Spleen (tissue), 11 donors: Measurements from ENCODE around the gene PRRC1. TPM values are rescaled to one million over a fixed set of nuclear protein-coding genes. Genes with fewer than 3 reads are reported as not detected.

ENCODE experiments used
- DNase-seq: peaks from one replicate; pipeline ENCODE4 v3.0.0-alpha.2; 2020
- H3K27ac ChIP-seq, 8 donors: fragments of 200-600 bp; sonication (generic) in 7 of 8; 1 replicate in 4 of 8; 2 replicates in 4 of 8; pipeline versions ENCODE4 v1.5.0 to v1.8.0; 2016 to 2021; ENCODE audit warnings: inconsistent platforms in 4 of 8, mild to moderate bottlenecking in 4 of 8, moderate library complexity in 1 of 8
- H3K27me3 ChIP-seq, 7 donors: fragments of 200-600 bp; sonication (generic) in 6 of 7; replicated peaks in 1 of 7; 1 replicate in 4 of 7; 2 replicates in 3 of 7; pipeline versions ENCODE4 v1.5.0 to v1.8.0; 2016 to 2021; ENCODE audit warnings: inconsistent platforms in 3 of 7, mild to moderate bottlenecking in 1 of 7
- H3K36me3 ChIP-seq, 6 donors: fragments of 200-600 bp; sonication (generic) in 5 of 6; 1 replicate in 4 of 6; 2 replicates in 2 of 6; pipeline versions ENCODE4 v1.5.0 to v1.8.0; 2016 to 2021; ENCODE audit warnings: inconsistent platforms in 2 of 6
- H3K4me1 ChIP-seq, 6 donors: fragments of 200-600 bp; sonication (generic) in 5 of 6; 1 replicate in 3 of 6; 2 replicates in 3 of 6; pipeline versions ENCODE4 v1.5.0 to v1.8.0; 2016 to 2021; ENCODE audit warnings: inconsistent platforms in 3 of 6
- H3K4me3 ChIP-seq, 8 donors: fragments of 200-600 bp; sonication (generic) in 7 of 8; 1 replicate in 4 of 8; 2 replicates in 4 of 8; pipeline versions ENCODE4 v1.5.0 to v1.8.0; 2016 to 2021; ENCODE audit warnings: inconsistent platforms in 4 of 8, mild to moderate bottlenecking in 4 of 8, moderate library complexity in 2 of 8
- H3K9me3 ChIP-seq, 8 donors: fragments of 200-600 bp; sonication (generic) in 7 of 8; 1 replicate in 4 of 8; 2 replicates in 4 of 8; pipeline versions ENCODE4 v1.5.0 to v1.8.0; 2016 to 2021; ENCODE audit warnings: inconsistent platforms in 4 of 8
- POLR2A ChIP-seq, 3 donors: fragments of 450-650 bp; IDR thresholded peaks; one replicate each; pipeline ENCODE4 v1.5.1; 2017; ENCODE audit warnings: antibody characterized with exemption in 3 of 3, mild to moderate bottlenecking in 1 of 3
- POLR2AphosphoS5 ChIP-seq, 3 donors: sonication (generic); formaldehyde crosslinking; IDR thresholded peaks; one replicate each; pipeline ENCODE4 v1.5.1; 2017; ENCODE audit warnings: antibody characterized with exemption in 3 of 3
- WGBS, 5 donors: extraction: QIAGEN DNeasy Blood & Tissue Kit in 3 of 5; methylation state at CpG; one replicate each; pipeline versions ENCODE4 v1.1.5 to v1.1.7; 2013 to 2018; 5-methylcytosine and 5-hydroxymethylcytosine counted together
- intact Hi-C: fragments of 100-400 bp; cut with DNase I; formaldehyde crosslinking; loops from one replicate; pipeline ENCODE4 v1.15.0; 2023; ENCODE audit warnings: low total_unique reads
- polyA plus RNA-seq, 3 donors: library from polyadenylated mRNA; stranded (reverse); fragments of 200-250 nt; gene quantifications; one replicate each; pipeline ENCODE4 v1.2.1, GENCODE V29; 2013
- total RNA-seq, 7 donors: library from RNA; depleted of rRNA in 3 of 7; stranded (reverse); fragments of >200 nt in 3 of 7; fragmentation: NEBNext Ultra II Directional in 4 of 7; extraction: Animal tissue kit (Norgen Biotek cat#: 25700) in 4 of 7; gene quantifications; one replicate each; pipeline versions ENCODE4 v1.1.0 to v1.2.1, GENCODE V29; 2016 to 2021
- TF ChIP-seq, protein P1 (sequence below), 11 experiments: fragments of 200-600 bp in 7 of 11; fragments of 450-650 bp in 4 of 11; sonication (generic) in 4 of 11; IDR thresholded peaks in 8 of 11; conservative IDR thresholded peaks in 3 of 11; 1 replicate in 7 of 11; 2 replicates in 4 of 11; pipeline versions ENCODE4 v1.4.0 to v1.8.0; 2016 to 2021; ENCODE audit warnings: antibody characterized with exemption in 11 of 11, inconsistent platforms in 4 of 11, mild to moderate bottlenecking in 1 of 11
- donor health status: healthy with polysubstance abuse.
- donor health status: DM: no; HTN: no; CAD: no; lungs with moderate emphysema.
- donor health status: DM: no; HTN: no; CAD: no.
- donor health status: Bipolar disorder and iron deficiency.
- donor health status: healthy.
- donor health status: DM: no; HTN: no; CAD: no.
- donor health status: DM: yes; HTN: yes; CAD: no.

The PRRC1 gene
- total and polyA plus RNA-seq, 10 donors: 11.9 to 45.9 (median 38.5) TPM

DNA sequence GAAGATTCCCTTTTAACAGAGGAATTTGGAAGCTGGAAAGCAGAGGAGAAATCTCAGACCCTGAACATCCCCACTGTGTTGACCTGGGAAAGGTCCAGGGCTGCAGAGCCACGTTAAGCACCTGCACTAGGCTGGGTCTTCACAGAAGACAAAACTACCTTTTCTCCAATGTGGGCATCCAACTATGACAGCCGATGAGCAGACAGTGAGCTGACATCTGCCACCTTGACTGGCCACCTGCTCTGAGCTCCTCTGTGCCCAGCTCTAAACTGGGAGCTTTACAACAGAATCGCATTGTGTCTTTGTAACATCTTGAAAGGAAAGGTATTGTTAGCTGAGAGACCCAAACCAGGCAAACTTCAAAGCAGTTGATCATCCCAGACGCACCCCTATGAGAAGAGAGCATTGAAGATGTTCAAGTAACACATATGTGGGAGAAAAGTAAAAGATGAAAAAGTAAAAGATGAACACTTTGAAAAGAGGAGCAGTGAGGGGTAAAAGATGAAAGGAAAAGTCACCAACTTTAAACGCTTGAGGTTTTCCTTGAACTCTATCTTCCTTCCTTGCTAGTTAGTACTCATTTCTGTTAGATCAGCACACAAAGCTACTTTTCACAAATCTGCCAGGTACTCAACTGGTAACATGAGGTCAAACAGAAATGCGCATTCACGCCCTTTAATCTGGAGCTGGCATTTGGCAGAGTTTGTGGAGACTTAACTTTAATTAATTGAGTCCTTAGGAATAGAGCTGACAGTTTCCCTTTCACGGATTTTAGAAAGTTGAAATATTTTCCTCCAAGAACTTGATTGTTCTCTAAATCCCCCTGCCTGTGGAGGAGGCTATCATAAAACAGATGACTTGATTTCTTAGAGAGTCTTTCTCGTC, 78.3 kb downstream of the PRRC1 start:
- no peak overlapping the region for H3K27ac ChIP-seq
- no peaks in the 10 kb centered on the region for H3K9me3 ChIP-seq
- TF ChIP-seq POLR2AphosphoS5 (IDR thresholded peaks at IDR 0.05): no peak
- TF ChIP-seq, protein P1, sequence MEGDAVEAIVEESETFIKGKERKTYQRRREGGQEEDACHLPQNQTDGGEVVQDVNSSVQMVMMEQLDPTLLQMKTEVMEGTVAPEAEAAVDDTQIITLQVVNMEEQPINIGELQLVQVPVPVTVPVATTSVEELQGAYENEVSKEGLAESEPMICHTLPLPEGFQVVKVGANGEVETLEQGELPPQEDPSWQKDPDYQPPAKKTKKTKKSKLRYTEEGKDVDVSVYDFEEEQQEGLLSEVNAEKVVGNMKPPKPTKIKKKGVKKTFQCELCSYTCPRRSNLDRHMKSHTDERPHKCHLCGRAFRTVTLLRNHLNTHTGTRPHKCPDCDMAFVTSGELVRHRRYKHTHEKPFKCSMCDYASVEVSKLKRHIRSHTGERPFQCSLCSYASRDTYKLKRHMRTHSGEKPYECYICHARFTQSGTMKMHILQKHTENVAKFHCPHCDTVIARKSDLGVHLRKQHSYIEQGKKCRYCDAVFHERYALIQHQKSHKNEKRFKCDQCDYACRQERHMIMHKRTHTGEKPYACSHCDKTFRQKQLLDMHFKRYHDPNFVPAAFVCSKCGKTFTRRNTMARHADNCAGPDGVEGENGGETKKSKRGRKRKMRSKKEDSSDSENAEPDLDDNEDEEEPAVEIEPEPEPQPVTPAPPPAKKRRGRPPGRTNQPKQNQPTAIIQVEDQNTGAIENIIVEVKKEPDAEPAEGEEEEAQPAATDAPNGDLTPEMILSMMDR (IDR thresholded peaks at IDR 0.05 in 8 of 11, conservative IDR thresholded peaks at IDR 0.05 in 3 of 11): no peak
- no peak for TF ChIP-seq POLR2A (IDR thresholded peaks at IDR 0.05)
- H3K4me3 ChIP-seq: no peak overlapping the region
- WGBS, 5 donors: 64 to 80% (median 75%) methylated on average over 9 of the region's 9 CpGs
- intact Hi-C loops: no loop called here
- no peaks in the 10 kb centered on the region for H3K4me1 ChIP-seq
- no peak for DNase-seq
- H3K36me3 ChIP-seq: no peaks in the 10 kb centered on the region
- no peaks in the 10 kb centered on the region for H3K27me3 ChIP-seq

DNA sequence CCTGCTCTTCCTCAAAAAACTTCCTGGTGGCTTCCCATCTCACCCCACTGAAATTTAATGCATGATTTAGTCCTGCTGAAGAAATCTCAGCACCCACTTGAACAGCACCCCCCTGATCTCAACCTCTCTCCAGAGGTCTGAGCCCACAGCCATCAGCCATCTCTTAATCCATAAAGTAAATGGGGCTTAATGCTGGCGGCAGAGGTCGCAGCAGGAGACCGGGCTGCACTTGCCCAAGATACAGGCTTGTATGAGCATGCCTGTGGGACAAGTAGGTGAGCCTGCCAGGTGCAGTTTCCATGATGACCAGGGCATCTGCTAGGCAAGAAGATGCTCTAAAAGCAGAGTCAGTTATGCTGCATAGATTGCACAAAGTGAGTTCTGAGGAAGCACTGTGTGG, 79.1 kb downstream of the PRRC1 start:
- no peak for DNase-seq
- intact Hi-C loops: no loop called here
- H3K9me3 ChIP-seq: no peaks in the 10 kb centered on the region
- 86 to 96% (median 90%) methylated on average over 3 of the region's 3 CpGs for WGBS, 5 donors
- H3K4me1 ChIP-seq: no peaks in the 10 kb centered on the region
- no peak overlapping the region for H3K27ac ChIP-seq
- H3K4me3 ChIP-seq: no peak overlapping the region
- no peaks in the 10 kb centered on the region for H3K36me3 ChIP-seq
- TF ChIP-seq, protein P1 (IDR thresholded peaks at IDR 0.05 in 8 of 11, conservative IDR thresholded peaks at IDR 0.05 in 3 of 11): no peak
- TF ChIP-seq POLR2A (IDR thresholded peaks at IDR 0.05) (no peak), POLR2AphosphoS5 (IDR thresholded peaks at IDR 0.05) (no peak)
- H3K27me3 ChIP-seq: no peaks in the 10 kb centered on the region

DNA sequence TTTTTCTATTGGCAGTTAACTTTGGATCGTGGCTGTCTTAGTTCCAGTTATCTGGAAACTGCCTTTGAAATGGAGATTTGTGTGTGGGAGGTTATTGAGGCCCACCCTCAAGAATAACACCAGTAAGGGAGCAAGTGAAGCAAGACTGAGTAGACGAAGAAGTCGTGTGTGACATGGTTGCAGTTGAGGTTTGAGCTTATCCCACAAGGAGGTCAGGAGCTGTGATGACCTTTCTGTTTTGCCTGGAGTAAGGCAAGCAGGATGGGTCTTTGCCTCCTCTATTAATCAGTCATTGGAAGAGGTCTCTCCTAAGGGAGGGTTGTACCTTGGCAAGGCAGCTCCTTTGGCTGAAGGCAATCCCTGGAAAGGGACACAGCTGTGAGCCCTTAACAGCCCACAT, 81.9 kb downstream of the PRRC1 start:
- DNase-seq: no peak
- no peak overlapping the region for H3K27ac ChIP-seq
- no peaks in the 10 kb centered on the region for H3K36me3 ChIP-seq
- no peak overlapping the region for H3K4me3 ChIP-seq
- WGBS, 5 donors: 67 to 86% (median 85%) methylated on average over 3 of the region's 3 CpGs
- intact Hi-C loops: no loop called here
- no peaks in the 10 kb centered on the region for H3K4me1 ChIP-seq
- no peaks in the 10 kb centered on the region for H3K9me3 ChIP-seq
- H3K27me3 ChIP-seq: no peaks in the 10 kb centered on the region
- TF ChIP-seq POLR2AphosphoS5 (IDR thresholded peaks at IDR 0.05) (no peak), POLR2A (IDR thresholded peaks at IDR 0.05) (no peak)
- TF ChIP-seq, protein P1 (IDR thresholded peaks at IDR 0.05 in 8 of 11, conservative IDR thresholded peaks at IDR 0.05 in 3 of 11): no peak

DNA sequence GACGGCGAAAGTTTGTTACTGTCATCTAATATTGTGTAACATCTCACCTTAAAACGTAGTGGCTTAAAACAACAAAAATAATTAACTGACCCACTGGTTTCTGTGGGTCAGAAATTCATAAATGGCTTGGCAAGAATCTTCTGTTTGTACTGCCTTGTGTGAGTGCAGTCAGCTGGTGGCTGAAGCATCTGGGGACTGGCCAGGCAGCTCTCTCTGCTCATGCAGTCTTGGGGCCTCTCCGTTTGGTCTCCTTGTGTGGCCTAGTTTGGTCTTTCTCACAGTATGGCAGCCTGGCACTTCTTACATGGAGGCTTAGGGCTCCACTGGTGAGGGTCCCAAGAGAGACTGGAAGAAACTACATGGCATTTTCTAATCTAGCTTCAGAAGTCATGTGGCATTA, 82.4 kb downstream of the PRRC1 start:
- no peak overlapping the region for H3K4me3 ChIP-seq
- H3K27me3 ChIP-seq: no peaks in the 10 kb centered on the region
- H3K4me1 ChIP-seq: no peaks in the 10 kb centered on the region
- intact Hi-C loops: no loop called here
- no peaks in the 10 kb centered on the region for H3K9me3 ChIP-seq
- TF ChIP-seq, protein P1 (IDR thresholded peaks at IDR 0.05 in 8 of 11, conservative IDR thresholded peaks at IDR 0.05 in 3 of 11): no peak
- TF ChIP-seq POLR2AphosphoS5 (IDR thresholded peaks at IDR 0.05) (no peak), POLR2A (IDR thresholded peaks at IDR 0.05) (no peak)
- no peak for DNase-seq
- no peak overlapping the region for H3K27ac ChIP-seq
- 81 to 92% (median 88%) methylated on average over 4 of the region's 4 CpGs for WGBS, 5 donors
- H3K36me3 ChIP-seq: no peaks in the 10 kb centered on the region
